Keratinocyte (primary cell): ENCODE data around the gene LPCAT1.

Source experiments
- CTCF ChIP-seq, 3 experiments: IDR thresholded peaks in 1 of 3; conservative IDR thresholded peaks in 1 of 3; optimal IDR thresholded peaks in 1 of 3; 2 replicates in 2 of 3; 3 replicates in 1 of 3; pipeline versions ENCODE3 to v1.5.1; 2011; ENCODE audit warnings: low read length in 3 of 3, mild to moderate bottlenecking in 3 of 3, moderate library complexity in 2 of 3, control low read depth in 1 of 3, inconsistent platforms in 1 of 3; ENCODE audit not compliant: insufficient read depth in 2 of 3; ENCODE audit errors: extremely low read depth in 1 of 3
- EZH2 ChIP-seq: IDR thresholded peaks from one replicate; pipeline ENCODE4 v1.6.1; 2012; ENCODE audit warnings: inconsistent platforms, mild to moderate bottlenecking, low read length, moderate library complexity

DNA sequence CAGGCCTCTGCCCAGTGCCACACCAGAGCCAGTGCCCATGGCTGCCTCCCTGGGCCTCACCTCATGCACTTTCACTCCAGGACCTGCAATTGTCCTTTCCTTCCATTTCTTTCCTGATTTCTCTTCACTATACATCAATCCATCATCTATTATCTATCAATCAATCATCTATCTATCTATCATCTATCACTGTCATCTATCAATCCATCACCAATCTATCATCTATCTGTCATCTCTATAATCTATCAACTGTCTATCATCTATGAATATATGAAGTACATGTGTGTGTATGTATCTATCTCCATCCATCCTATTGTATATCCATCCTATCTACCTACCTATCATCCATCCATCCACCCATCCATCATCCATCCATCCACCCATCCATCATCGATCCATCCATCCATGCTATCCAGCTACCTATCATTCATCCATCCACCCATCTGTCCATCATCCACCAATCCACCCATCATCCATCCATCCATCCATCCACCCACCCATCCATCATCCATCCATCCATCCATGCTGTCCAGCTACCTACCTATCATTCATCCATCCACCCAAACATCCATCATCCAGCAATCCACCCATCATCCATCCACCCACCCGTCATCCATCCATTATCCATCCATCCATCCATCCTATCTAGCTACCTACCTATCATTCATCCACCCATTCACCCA is 105.4 kb downstream of the LPCAT1 start:
- no peak for TF ChIP-seq CTCF (optimal IDR thresholded peaks at IDR 0.05 in 1 of 3, IDR thresholded peaks at IDR 0.05 in 1 of 3, conservative IDR thresholded peaks at IDR 0.05 in 1 of 3; ENCODE audit: extremely low read depth in 1 of 3, insufficient read depth in 2 of 3, low read length in 3 of 3)
- no peak for TF ChIP-seq EZH2
